ENCODE results near the gene KPNA6.

DNA sequence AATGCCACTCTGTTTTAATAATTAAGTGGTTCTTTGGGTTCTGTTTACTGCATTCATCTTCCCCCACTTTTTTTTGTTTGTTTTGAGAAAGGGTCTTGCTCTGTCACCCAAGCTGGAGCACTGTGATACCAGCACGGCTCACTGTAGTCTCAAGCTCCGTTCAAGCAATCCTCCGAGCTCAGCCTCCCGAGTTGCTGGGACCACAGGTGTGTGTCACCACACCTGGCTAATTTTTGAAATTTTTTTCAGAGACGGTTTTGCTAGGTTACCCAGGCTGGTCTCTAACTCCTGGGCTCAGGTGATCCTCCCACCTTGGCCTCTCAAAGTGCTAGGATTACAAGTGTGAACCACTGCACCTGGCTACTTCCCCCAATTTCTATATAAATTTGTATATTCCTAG is 29.3 kb downstream of the KPNA6 start:
- TF ChIP-seq, protein P1, sequence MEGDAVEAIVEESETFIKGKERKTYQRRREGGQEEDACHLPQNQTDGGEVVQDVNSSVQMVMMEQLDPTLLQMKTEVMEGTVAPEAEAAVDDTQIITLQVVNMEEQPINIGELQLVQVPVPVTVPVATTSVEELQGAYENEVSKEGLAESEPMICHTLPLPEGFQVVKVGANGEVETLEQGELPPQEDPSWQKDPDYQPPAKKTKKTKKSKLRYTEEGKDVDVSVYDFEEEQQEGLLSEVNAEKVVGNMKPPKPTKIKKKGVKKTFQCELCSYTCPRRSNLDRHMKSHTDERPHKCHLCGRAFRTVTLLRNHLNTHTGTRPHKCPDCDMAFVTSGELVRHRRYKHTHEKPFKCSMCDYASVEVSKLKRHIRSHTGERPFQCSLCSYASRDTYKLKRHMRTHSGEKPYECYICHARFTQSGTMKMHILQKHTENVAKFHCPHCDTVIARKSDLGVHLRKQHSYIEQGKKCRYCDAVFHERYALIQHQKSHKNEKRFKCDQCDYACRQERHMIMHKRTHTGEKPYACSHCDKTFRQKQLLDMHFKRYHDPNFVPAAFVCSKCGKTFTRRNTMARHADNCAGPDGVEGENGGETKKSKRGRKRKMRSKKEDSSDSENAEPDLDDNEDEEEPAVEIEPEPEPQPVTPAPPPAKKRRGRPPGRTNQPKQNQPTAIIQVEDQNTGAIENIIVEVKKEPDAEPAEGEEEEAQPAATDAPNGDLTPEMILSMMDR (conservative IDR thresholded peaks at IDR 0.05; ENCODE audit: low read length) = no peak
- TF ChIP-seq EZH2phosphoT487 (IDR thresholded peaks at IDR 0.05; ENCODE audit: borderline replicate concordance, low read depth, low read length) = no peak
